ENCODE measurements around the gene TPRG1. TPM values are rescaled to one million over a fixed set of nuclear protein-coding genes. Genes with fewer than 3 reads are reported as not detected.

The TPRG1 gene
- polyA plus RNA-seq, 12 donors, result 1.9 to 4.3 (median 2.9) TPM; not detected in 2

- no peak for DNase-seq
Measured at GRCh38 chr3:189278221-189278620, 106.5 kb downstream of the TPRG1 start.

DNA sequence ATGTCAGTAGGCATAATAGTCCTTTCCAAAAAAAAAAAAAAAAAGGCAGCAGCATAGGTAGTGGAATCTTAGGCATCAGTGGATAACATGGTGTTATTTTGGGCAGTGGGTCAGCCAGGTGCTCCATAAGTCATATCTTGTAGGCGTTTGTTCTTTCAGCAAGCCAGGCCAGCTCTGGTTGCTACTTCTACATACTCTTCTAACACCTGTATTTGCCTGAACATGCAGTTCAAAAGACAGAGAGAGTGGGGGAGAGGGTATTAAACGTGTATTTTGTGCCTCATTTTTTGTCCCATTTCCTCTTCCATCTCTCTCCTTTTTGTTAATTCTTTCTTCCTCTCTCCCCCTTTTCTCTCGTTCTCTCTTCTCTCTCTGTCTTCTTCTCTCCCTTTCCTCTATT lies 110.4 kb downstream of the TPRG1 start:
- no peak for DNase-seq

DNA sequence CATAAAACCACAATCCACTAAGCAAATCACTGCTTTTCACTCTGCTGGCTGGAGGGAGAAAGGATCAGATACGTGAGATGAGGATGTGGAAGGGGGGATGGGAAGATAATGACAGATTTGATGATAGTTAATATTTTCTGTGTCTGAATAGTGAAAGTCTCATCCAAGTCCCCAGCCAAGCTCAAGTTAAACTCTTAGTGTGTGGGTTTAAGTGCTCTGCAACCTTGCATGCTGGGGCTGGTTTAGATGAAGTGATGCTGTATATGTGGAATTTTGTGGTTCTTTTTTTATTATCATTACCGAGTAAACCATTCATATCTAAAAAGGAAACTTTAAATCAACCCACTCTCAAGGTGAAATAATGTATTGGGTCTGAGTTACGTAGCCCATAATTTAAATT lies 111.0 kb downstream of the TPRG1 start:
- no peak for DNase-seq

GRCh38 chr3:189286188-189286587 lies 114.4 kb downstream of the TPRG1 start:
- DNase-seq, result no peak

DNA sequence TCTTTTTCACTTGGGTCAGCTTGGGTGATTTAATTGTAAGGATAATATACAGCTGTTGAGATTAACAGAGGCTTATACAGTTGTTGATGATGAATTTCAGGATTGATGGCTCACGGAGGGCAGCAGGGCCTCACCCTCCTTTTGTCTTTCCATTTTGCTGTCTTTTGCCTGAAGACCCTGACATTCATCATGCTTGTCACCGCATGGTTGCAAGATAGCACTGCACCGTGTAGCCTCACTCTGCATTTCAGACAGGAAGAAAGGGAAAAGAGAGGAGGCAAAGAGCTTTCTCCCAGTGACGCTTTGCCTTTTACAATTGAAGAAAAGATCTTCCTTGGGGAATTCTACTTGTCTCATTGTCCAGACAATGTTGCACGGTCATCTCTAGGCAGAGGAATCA lies 115.1 kb downstream of the TPRG1 start:
- DNase-seq, result no peak

GRCh38 chr3:189288348-189289235 lies 116.8 kb downstream of the TPRG1 start:
- DNase-seq, result no peak

- no peak for DNase-seq
Measured at GRCh38 chr3:189289251-189289650, 117.5 kb downstream of the TPRG1 start.

- DNase-seq, result no peak
Measured at GRCh38 chr3:189292667-189293484, 121.1 kb downstream of the TPRG1 start.

- DNase-seq, result no peak
Measured at GRCh38 chr3:189294649-189295048, 122.9 kb downstream of the TPRG1 start.

- no peak for DNase-seq
Measured at GRCh38 chr3:189295089-189295488, 123.3 kb downstream of the TPRG1 start.

GRCh38 chr3:189297932-189298331 lies 126.2 kb downstream of the TPRG1 start:
- DNase-seq, result no peak

- DNase-seq, result no peak
Measured at GRCh38 chr3:189298469-189299375, 127.0 kb downstream of the TPRG1 start.

DNA sequence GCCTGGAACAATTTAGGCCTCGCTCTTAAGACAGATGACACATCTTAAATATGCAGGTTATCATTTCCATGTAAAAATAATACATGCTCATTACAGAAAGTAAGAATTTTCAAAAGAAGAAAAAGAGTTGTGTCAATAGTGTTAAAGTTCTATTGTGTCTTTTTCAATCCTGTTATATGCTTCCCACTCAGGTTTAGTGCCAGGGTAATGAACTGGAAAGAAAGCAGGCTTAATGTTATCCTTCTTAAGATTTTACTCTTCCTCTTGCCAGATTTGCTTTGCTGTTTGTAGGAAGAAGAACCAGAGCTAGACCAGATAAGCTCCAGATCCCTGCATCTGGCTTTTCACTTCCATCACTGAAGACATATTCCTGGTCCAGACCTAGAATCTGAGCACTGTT lies 128.6 kb downstream of the TPRG1 start:
- DNase-seq, result no peak

GRCh38 chr3:189301479-189301878 lies 129.7 kb downstream of the TPRG1 start:
- no peak for DNase-seq

- no peak for DNase-seq
Measured at GRCh38 chr3:189303584-189303983, 131.8 kb downstream of the TPRG1 start.

GRCh38 chr3:189304465-189305351 lies 132.9 kb downstream of the TPRG1 start:
- no peak for DNase-seq

- no peak for DNase-seq
Measured at GRCh38 chr3:189305412-189305811, 133.6 kb downstream of the TPRG1 start.

GRCh38 chr3:189307963-189308362 lies 136.2 kb downstream of the TPRG1 start:
- no peak for DNase-seq

GRCh38 chr3:189308608-189309007 lies 136.8 kb downstream of the TPRG1 start:
- DNase-seq, result no peak

DNA sequence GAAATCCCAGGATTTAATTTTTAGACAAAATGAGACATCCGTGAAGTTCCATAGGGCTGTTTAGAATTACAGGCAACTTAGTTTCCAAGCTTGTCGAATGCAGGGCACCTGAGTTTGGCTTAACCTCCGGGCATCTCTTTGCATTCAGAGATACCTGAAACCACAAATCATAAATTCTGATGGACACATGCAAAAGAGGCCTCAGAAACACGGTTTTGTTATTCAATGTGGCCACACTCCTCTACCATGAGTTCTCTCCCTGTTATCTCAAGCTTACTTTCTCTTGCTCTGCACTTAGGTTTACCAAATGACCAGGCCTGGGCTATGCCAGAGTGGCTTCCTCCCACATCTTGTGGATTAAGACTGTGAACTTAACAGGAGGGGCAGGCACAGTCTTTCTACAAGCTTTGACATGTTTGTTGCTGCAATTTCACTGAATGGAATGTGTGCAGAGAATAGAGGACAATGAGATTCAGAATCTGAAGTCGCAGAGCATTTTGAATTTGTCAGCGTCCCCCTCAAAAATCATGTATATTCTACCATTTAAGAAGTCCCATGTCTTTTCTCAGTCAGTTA lies 137.7 kb downstream of the TPRG1 start:
- DNase-seq, result no peak
